CD14-positive monocyte (primary cell): Measurements from ENCODE around the gene XYLT1. TPM values are rescaled to one million over a fixed set of nuclear protein-coding genes. Genes with fewer than 3 reads are reported as not detected.

ENCODE experiments used
- DNase-seq, 3 donors: peaks; one replicate each; pipeline ENCODE4 v3.0.0-alpha.2; 2011 to 2022
- H2AFZ ChIP-seq: 2 replicates; pipeline ENCODE4 v1.6.0; 2012; ENCODE audit warnings: mild to moderate bottlenecking, low read depth, low read length, inconsistent platforms; ENCODE audit not compliant: insufficient read depth, poor library complexity, severe bottlenecking
- H3K27ac ChIP-seq, 2 donors: 1 replicate in 1 of 2; 2 replicates in 1 of 2; pipeline ENCODE4 v1.5.1; 2012 to 2013; ENCODE audit warnings: low read length in 2 of 2, control low read depth in 1 of 2, inconsistent platforms in 1 of 2, low read depth in 1 of 2, mild to moderate bottlenecking in 1 of 2
- H3K27me3 ChIP-seq, 2 donors: one replicate each; pipeline versions ENCODE4 v1.6.0 to v1.6.1; 2011 to 2013; ENCODE audit warnings: low read length in 2 of 2; ENCODE audit not compliant: control insufficient read depth in 2 of 2, insufficient read depth in 2 of 2
- H3K36me3 ChIP-seq, 2 donors: replicated peaks in 1 of 2; 1 replicate in 1 of 2; 2 replicates in 1 of 2; pipeline versions ENCODE4 v1.5.1 to v1.6.1; 2012 to 2013; ENCODE audit warnings: low read length in 2 of 2, control low read depth in 1 of 2, inconsistent platforms in 1 of 2, mild to moderate bottlenecking in 1 of 2; ENCODE audit not compliant: insufficient read depth in 2 of 2, control insufficient read depth in 1 of 2
- H3K4me1 ChIP-seq, 2 donors: 1 replicate in 1 of 2; 2 replicates in 1 of 2; pipeline versions ENCODE4 v1.5.1 to v1.6.1; 2012 to 2013; ENCODE audit warnings: low read length in 2 of 2, control low read depth in 1 of 2, inconsistent platforms in 1 of 2, mild to moderate bottlenecking in 1 of 2, moderate library complexity in 1 of 2; ENCODE audit not compliant: insufficient read depth in 2 of 2, control insufficient read depth in 1 of 2
- H3K4me2 ChIP-seq: replicated peaks from 2 replicates; pipeline ENCODE3; 2012; ENCODE audit warnings: low read length, moderate library complexity, mild to moderate bottlenecking; ENCODE audit not compliant: poor library complexity, severe bottlenecking; ENCODE audit errors: extremely low read depth
- H3K4me3 ChIP-seq, 3 experiments: fragments of 200-600 bp in 1 of 3; sonication (generic) in 1 of 3; replicated peaks in 1 of 3; 1 replicate in 2 of 3; 2 replicates in 1 of 3; pipeline ENCODE4 v1.5.1; 2011 to 2013; ENCODE audit warnings: low read length in 3 of 3, mild to moderate bottlenecking in 3 of 3, control low read depth in 2 of 3, low read depth in 2 of 3, inconsistent platforms in 1 of 3, moderate library complexity in 1 of 3
- H3K79me2 ChIP-seq: 2 replicates; pipeline ENCODE4 v1.6.0; 2012; ENCODE audit warnings: mild to moderate bottlenecking, control low read depth, inconsistent platforms, low read length, moderate library complexity; ENCODE audit not compliant: insufficient read depth
- H3K9ac ChIP-seq: 2 replicates; pipeline ENCODE4 v1.6.0; 2017; ENCODE audit warnings: low read length, mild to moderate bottlenecking; ENCODE audit not compliant: insufficient read depth, poor library complexity, severe bottlenecking
- H3K9me3 ChIP-seq, 2 donors: replicated peaks in 1 of 2; 1 replicate in 1 of 2; 2 replicates in 1 of 2; pipeline versions ENCODE4 v1.5.1 to v1.6.1; 2012 to 2013; ENCODE audit warnings: low read length in 2 of 2, control low read depth in 1 of 2; ENCODE audit not compliant: control insufficient read depth in 1 of 2, insufficient read depth in 1 of 2
- H4K20me1 ChIP-seq: 2 replicates; pipeline ENCODE4 v1.6.0; 2012; ENCODE audit warnings: mild to moderate bottlenecking, low read length, control low read depth, moderate library complexity; ENCODE audit not compliant: insufficient read depth
- H3K27ac Mint-ChIP-seq, 7 donors: one replicate each; pipeline ENCODE4 v1.8.0; 2020; ENCODE audit warnings: mild to moderate bottlenecking in 7 of 7, mixed read lengths in 7 of 7, moderate library complexity in 6 of 7, inconsistent platforms in 2 of 7
- H3K27me3 Mint-ChIP-seq, 3 donors: one replicate each; pipeline ENCODE4 v1.8.0; 2021 to 2022; ENCODE audit warnings: low read depth in 3 of 3, mild to moderate bottlenecking in 3 of 3, mixed read lengths in 3 of 3, moderate library complexity in 3 of 3, inconsistent platforms in 1 of 3
- H3K36me3 Mint-ChIP-seq, 2 donors: one replicate each; pipeline ENCODE4 v1.8.0; 2020; ENCODE audit warnings: mixed read lengths in 2 of 2, inconsistent platforms in 1 of 2, mild to moderate bottlenecking in 1 of 2
- H3K4me1 Mint-ChIP-seq: one replicate; pipeline ENCODE4 v1.8.0; 2020; ENCODE audit warnings: mild to moderate bottlenecking, mixed read lengths
- H3K4me3 Mint-ChIP-seq, 2 donors: one replicate each; pipeline ENCODE4 v1.8.0; 2020; ENCODE audit warnings: mild to moderate bottlenecking in 2 of 2, mixed read lengths in 2 of 2, moderate library complexity in 1 of 2
- H3K9me3 Mint-ChIP-seq, 7 donors: one replicate each; pipeline ENCODE4 v1.8.0; 2020 to 2022; ENCODE audit warnings: mixed read lengths in 7 of 7, mild to moderate bottlenecking in 6 of 7, moderate library complexity in 6 of 7, inconsistent platforms in 2 of 7
- CTCF ChIP-seq: fragments of 200-600 bp; IDR thresholded peaks from one replicate; pipeline ENCODE4 v1.8.0; 2022; ENCODE audit warnings: antibody characterized with exemption, mild to moderate bottlenecking
- WGBS: methylation state at CpG from one replicate; pipeline ENCODE4 v1.1.5; 2013; ENCODE audit warnings: missing lambda C conversion rate; ENCODE audit not compliant: insufficient coverage; 5-methylcytosine and 5-hydroxymethylcytosine counted together
- intact Hi-C, 2 donors: fragments of 100-400 bp; cut with micrococcal nuclease; formaldehyde crosslinking; loops; one replicate each; pipeline versions ENCODE4 v1.15.0 to v1.15.1; 2023
- polyA plus RNA-seq, 3 donors: library from polyadenylated mRNA; depleted of rRNA in 1 of 3; unstranded in 2 of 3; stranded (reverse) in 1 of 3; fragments of 300-500 nt in 2 of 3; fragments of >200 nt in 1 of 3; fragmentation: Illumina TruSeq in 2 of 3; gene quantifications; 1 replicate in 2 of 3; 2 replicates in 1 of 3; pipeline ENCODE4 v1.2.3, GENCODE V29; 2012 to 2021

XYLT1 gene
- polyA plus RNA-seq, 3 donors = 0.51 to 9.4 (median 1.6) TPM

GRCh38 chr16:17311333-17312093, 159.2 kb downstream of the XYLT1 start:
- no peak overlapping the region for H3K9ac ChIP-seq
- H3K27ac ChIP-seq = peak overlapping the region in 1 of 2 donors; percentile 30
- WGBS = 67% methylated on average over 1 of the region's 9 CpGs
- peaks cover 23 to 26% of the 10 kb centered on the region in 2 donors for H3K4me1 ChIP-seq
- no peaks in the 10 kb centered on the region for H3K36me3 ChIP-seq
- H3K79me2 ChIP-seq = peaks cover 56% of the 10 kb centered on the region
- no peak for TF ChIP-seq CTCF
- no peak overlapping the region for H3K4me2 ChIP-seq
- Mint-ChIP-seq H3K36me3 (peaks cover 0 to 9% of the 10 kb centered on the region in 2 donors), H3K27me3 (no peaks in the 10 kb centered on the region), H3K9me3 (peaks cover 0 to 5% (median 0%) of the 10 kb centered on the region in 7 donors), H3K4me3 (no peak overlapping the region), H3K27ac (peak overlapping the region in 4 of 7 donors; percentile 42 to 82 (median 67)), H3K4me1 (peaks cover 49% of the 10 kb centered on the region)
- peak in 1 of 3 donors; percentile 53 for DNase-seq
- H4K20me1 ChIP-seq = peaks cover 15% of the 10 kb centered on the region
- H3K9me3 ChIP-seq = no peaks in the 10 kb centered on the region
- intact Hi-C loops = no loop called here
- no peak overlapping the region for H3K4me3 ChIP-seq
- H3K27me3 ChIP-seq = no peaks in the 10 kb centered on the region
- no peak overlapping the region for H2AFZ ChIP-seq

GRCh38 chr16:17309510-17309909, 161.2 kb downstream of the XYLT1 start:
- Histone ChIP-seq H3K4me3 (no peak overlapping the region), H3K4me1 (peaks cover 23 to 26% of the 10 kb centered on the region in 2 donors), H3K9ac (no peak overlapping the region), H3K27me3 (no peaks in the 10 kb centered on the region), H4K20me1 (peaks cover 15% of the 10 kb centered on the region), H3K4me2 (no peak overlapping the region), H3K9me3 (no peaks in the 10 kb centered on the region), H2AFZ (no peak overlapping the region), H3K36me3 (no peaks in the 10 kb centered on the region), H3K79me2 (peaks cover 50% of the 10 kb centered on the region), H3K27ac (no peak overlapping the region)
- Mint-ChIP-seq H3K4me3 (no peak overlapping the region), H3K4me1 (peaks cover 49% of the 10 kb centered on the region), H3K27me3 (no peaks in the 10 kb centered on the region), H3K36me3 (peaks cover 3 to 7% of the 10 kb centered on the region in 2 donors), H3K27ac (peak overlapping the region in 1 of 7 donors; percentile 50), H3K9me3 (peaks cover 0 to 5% (median 0%) of the 10 kb centered on the region in 7 donors)
- TF ChIP-seq CTCF = no peak
- intact Hi-C loops = no loop called here
- no peak for DNase-seq
- 100% methylated on average over 1 of the region's 3 CpGs for WGBS
